OCI-LY3 (cell line): ENCODE measurements around the gene RAP1GAP2.

Experiments used
- EZH2phosphoT487 ChIP-seq: fragments of 200-600 bp; shearing (Covaris generic); IDR thresholded peaks from 2 replicates; pipeline ENCODE4 v1.6.1; 2018; ENCODE audit warnings: antibody characterized with exemption, mixed run types, low read depth
- TF ChIP-seq, protein P1 (sequence below): fragments of 200-600, 300-600 bp; sonication (generic); IDR thresholded peaks from 2 replicates; pipeline ENCODE4 v1.5.1; 2014; ENCODE audit warnings: antibody characterized with exemption, low read length, low read depth

GRCh38 chr17:2995886-2996809 is 199.9 kb downstream of the RAP1GAP2 start:
- TF ChIP-seq, protein P1, sequence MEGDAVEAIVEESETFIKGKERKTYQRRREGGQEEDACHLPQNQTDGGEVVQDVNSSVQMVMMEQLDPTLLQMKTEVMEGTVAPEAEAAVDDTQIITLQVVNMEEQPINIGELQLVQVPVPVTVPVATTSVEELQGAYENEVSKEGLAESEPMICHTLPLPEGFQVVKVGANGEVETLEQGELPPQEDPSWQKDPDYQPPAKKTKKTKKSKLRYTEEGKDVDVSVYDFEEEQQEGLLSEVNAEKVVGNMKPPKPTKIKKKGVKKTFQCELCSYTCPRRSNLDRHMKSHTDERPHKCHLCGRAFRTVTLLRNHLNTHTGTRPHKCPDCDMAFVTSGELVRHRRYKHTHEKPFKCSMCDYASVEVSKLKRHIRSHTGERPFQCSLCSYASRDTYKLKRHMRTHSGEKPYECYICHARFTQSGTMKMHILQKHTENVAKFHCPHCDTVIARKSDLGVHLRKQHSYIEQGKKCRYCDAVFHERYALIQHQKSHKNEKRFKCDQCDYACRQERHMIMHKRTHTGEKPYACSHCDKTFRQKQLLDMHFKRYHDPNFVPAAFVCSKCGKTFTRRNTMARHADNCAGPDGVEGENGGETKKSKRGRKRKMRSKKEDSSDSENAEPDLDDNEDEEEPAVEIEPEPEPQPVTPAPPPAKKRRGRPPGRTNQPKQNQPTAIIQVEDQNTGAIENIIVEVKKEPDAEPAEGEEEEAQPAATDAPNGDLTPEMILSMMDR = no peak
- no peak for TF ChIP-seq EZH2phosphoT487
